ENCODE results near the gene MRC1.

GRCh38 chr10:17831341-17831740 lies 22.2 kb downstream of the MRC1 start:
- TF ChIP-seq CTCF (conservative IDR thresholded peaks at IDR 0.05; ENCODE audit: low read depth in 2 of 2): no peak
- no peak for TF ChIP-seq CREB1 (CRISPR knock-in tag; IDR thresholded peaks at IDR 0.05; ENCODE audit: low read depth)
- no peak for TF ChIP-seq POLR2AphosphoS5 (IDR thresholded peaks at IDR 0.05; ENCODE audit: low read depth)
- TF ChIP-seq REST (IDR thresholded peaks at IDR 0.05; ENCODE audit: unreplicated experiment): no peak
- no peak for TF ChIP-seq EZH2phosphoT487 (IDR thresholded peaks at IDR 0.05; ENCODE audit: unreplicated experiment)
- no peak for TF ChIP-seq EZH2 (IDR thresholded peaks at IDR 0.05; ENCODE audit: low read depth, unreplicated experiment)
- no peak for TF ChIP-seq STAT1 (IDR thresholded peaks at IDR 0.05; ENCODE audit: unreplicated experiment)
- TF ChIP-seq ZNF114 (CRISPR knock-in tag; IDR thresholded peaks at IDR 0.05): no peak

Data from GM23338 (cell line).